Transverse colon (tissue), 4 donors: ENCODE measurements around the gene ERC2.

Source experiments
- EP300 ChIP-seq: sonication (generic); formaldehyde crosslinking; IDR thresholded peaks from one replicate; pipeline ENCODE4 v1.6.1; 2017; ENCODE audit warnings: antibody characterized with exemption, low read depth
- POLR2A ChIP-seq: fragments of 450-650 bp; IDR thresholded peaks from one replicate; pipeline ENCODE4 v1.6.1; 2016; ENCODE audit warnings: antibody characterized with exemption, mild to moderate bottlenecking, moderate library complexity
- POLR2AphosphoS5 ChIP-seq, 3 donors: sonication (generic); formaldehyde crosslinking; IDR thresholded peaks; one replicate each; pipeline ENCODE4 v1.6.1; 2016; ENCODE audit warnings: antibody characterized with exemption in 3 of 3
- TF ChIP-seq, protein P1 (sequence below), 5 experiments: fragments of 200-600 bp in 3 of 5; fragments of 450-650 bp in 2 of 5; sonication (generic) in 3 of 5; IDR thresholded peaks; 1 replicate in 2 of 5; 2 replicates in 3 of 5; pipeline ENCODE4 v1.5.1; 2016 to 2017; ENCODE audit warnings: antibody characterized with exemption in 5 of 5, inconsistent platforms in 3 of 5, mild to moderate bottlenecking in 2 of 5, moderate library complexity in 1 of 5

GRCh38 chr3:55494976-55495375 lies 973.3 kb downstream of the ERC2 start:
- TF ChIP-seq, protein P1, sequence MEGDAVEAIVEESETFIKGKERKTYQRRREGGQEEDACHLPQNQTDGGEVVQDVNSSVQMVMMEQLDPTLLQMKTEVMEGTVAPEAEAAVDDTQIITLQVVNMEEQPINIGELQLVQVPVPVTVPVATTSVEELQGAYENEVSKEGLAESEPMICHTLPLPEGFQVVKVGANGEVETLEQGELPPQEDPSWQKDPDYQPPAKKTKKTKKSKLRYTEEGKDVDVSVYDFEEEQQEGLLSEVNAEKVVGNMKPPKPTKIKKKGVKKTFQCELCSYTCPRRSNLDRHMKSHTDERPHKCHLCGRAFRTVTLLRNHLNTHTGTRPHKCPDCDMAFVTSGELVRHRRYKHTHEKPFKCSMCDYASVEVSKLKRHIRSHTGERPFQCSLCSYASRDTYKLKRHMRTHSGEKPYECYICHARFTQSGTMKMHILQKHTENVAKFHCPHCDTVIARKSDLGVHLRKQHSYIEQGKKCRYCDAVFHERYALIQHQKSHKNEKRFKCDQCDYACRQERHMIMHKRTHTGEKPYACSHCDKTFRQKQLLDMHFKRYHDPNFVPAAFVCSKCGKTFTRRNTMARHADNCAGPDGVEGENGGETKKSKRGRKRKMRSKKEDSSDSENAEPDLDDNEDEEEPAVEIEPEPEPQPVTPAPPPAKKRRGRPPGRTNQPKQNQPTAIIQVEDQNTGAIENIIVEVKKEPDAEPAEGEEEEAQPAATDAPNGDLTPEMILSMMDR (IDR thresholded peaks at IDR 0.05): no peak
- TF ChIP-seq POLR2A: no peak
- TF ChIP-seq EP300: no peak
- TF ChIP-seq POLR2AphosphoS5 (IDR thresholded peaks at IDR 0.05): no peak
